Erythroblast (primary cell): ENCODE results near the gene PAK5.

ENCODE experiments used
- GATA1 ChIP-seq: IDR thresholded peaks from 2 replicates; pipeline ENCODE4 v1.6.1; 2011; ENCODE audit warnings: low read depth, mild to moderate bottlenecking, control low read depth, low read length, moderate library complexity
- POLR2A ChIP-seq: IDR thresholded peaks from 2 replicates; pipeline ENCODE4 v1.6.1; 2011; ENCODE audit warnings: mild to moderate bottlenecking, low read length

GRCh38 chr20:9515741-9516233 is 323.1 kb downstream of the PAK5 start:
- TF ChIP-seq POLR2A (no peak), GATA1 (no peak)
